Parathyroid adenoma (tissue), 2 donors: ENCODE measurements around the gene HERC2.

Experiments
- H2AFZ ChIP-seq: fragments of 300-600 bp; sonication (generic); one replicate; pipeline ENCODE4 v1.7.0; 2017; ENCODE audit warnings: antibody characterized with exemption, mild to moderate bottlenecking
- H3K27ac ChIP-seq: fragments of 300-600 bp; sonication (generic); one replicate; pipeline ENCODE4 v1.7.0; 2017
- H3K27me3 ChIP-seq: fragments of 300-600 bp; sonication (generic); one replicate; pipeline ENCODE4 v1.7.0; 2017; ENCODE audit warnings: low read length; ENCODE audit not compliant: control insufficient read depth, insufficient read depth
- H3K36me3 ChIP-seq: fragments of 300-600 bp; sonication (generic); one replicate; pipeline ENCODE4 v1.7.0; 2017; ENCODE audit warnings: low read length; ENCODE audit not compliant: control insufficient read depth, insufficient read depth
- H3K4me1 ChIP-seq: fragments of 300-600 bp; sonication (generic); one replicate; pipeline ENCODE4 v1.7.0; 2017; ENCODE audit warnings: control low read depth
- H3K4me2 ChIP-seq: fragments of 300-600 bp; sonication (generic); one replicate; pipeline ENCODE4 v1.7.0; 2017; ENCODE audit warnings: low read length
- H3K4me3 ChIP-seq: fragments of 300-600 bp; sonication (generic); one replicate; pipeline ENCODE4 v1.7.0; 2017; ENCODE audit warnings: low read depth, low read length
- H3K79me2 ChIP-seq: fragments of 300-600 bp; sonication (generic); one replicate; pipeline ENCODE4 v1.7.0; 2017; ENCODE audit warnings: control low read depth
- H3K9ac ChIP-seq: fragments of 300-600 bp; sonication (generic); one replicate; pipeline ENCODE4 v1.7.0; 2017; ENCODE audit warnings: mild to moderate bottlenecking
- H3K9me3 ChIP-seq: fragments of 300-600 bp; sonication (generic); one replicate; pipeline ENCODE4 v1.7.0; 2017; ENCODE audit warnings: low read length; ENCODE audit not compliant: control insufficient read depth
- TF ChIP-seq, protein P1 (sequence below): fragments of 300-600 bp; sonication (generic); IDR thresholded peaks from one replicate; pipeline ENCODE4 v1.7.0; 2017; ENCODE audit warnings: antibody characterized with exemption, mild to moderate bottlenecking
- donor health status: primary hyperparathyroidism.

HERC2 gene

DNA sequence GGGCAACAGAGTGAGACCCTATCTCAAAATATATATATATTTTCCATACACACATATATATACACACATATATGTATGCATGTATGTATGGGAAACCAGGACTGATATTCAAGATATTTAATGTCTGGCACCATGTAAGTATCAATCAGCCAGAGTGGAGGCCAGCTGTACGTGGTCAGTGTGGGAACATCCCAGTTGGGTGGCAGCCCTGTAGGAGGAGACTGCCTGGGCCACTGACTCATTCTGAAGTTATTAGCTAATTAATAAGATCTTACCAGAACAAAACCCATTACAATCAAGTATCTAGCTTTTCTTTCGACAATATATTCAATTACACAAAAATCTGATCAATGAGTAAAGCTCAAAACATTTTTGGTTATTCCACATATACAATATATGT is 137.8 kb downstream of the HERC2 start:
- Histone ChIP-seq H3K9me3 (no peaks in the 10 kb centered on the region), H3K27ac (no peak overlapping the region), H3K4me1 (no peaks in the 10 kb centered on the region), H3K4me2 (no peak overlapping the region), H3K4me3 (no peak overlapping the region), H3K79me2 (no peaks in the 10 kb centered on the region), H2AFZ (no peak overlapping the region), H3K27me3 (no peaks in the 10 kb centered on the region), H3K36me3 (no peaks in the 10 kb centered on the region), H3K9ac (no peak overlapping the region)
- TF ChIP-seq, protein P1, sequence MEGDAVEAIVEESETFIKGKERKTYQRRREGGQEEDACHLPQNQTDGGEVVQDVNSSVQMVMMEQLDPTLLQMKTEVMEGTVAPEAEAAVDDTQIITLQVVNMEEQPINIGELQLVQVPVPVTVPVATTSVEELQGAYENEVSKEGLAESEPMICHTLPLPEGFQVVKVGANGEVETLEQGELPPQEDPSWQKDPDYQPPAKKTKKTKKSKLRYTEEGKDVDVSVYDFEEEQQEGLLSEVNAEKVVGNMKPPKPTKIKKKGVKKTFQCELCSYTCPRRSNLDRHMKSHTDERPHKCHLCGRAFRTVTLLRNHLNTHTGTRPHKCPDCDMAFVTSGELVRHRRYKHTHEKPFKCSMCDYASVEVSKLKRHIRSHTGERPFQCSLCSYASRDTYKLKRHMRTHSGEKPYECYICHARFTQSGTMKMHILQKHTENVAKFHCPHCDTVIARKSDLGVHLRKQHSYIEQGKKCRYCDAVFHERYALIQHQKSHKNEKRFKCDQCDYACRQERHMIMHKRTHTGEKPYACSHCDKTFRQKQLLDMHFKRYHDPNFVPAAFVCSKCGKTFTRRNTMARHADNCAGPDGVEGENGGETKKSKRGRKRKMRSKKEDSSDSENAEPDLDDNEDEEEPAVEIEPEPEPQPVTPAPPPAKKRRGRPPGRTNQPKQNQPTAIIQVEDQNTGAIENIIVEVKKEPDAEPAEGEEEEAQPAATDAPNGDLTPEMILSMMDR, result no peak

DNA sequence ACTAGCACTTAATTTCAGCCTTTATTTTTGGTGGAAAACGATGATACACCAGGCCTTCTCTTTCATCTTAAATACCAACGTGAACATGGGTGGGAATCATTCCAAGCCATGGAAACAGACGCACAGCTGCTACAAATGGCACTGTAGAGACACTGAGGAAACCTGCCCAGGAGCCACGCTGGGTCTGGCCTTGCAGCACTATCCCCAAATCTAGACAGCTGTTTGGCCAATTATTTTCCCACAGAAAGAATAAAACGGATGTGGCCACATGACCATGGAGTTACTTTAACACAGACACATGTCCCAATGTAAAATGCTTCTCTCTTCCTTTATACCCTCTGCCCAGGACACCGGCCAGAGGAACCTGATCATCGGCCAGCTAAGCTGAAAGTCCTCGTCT is 139.2 kb downstream of the HERC2 start:
- Histone ChIP-seq H3K27ac (no peak overlapping the region), H3K79me2 (no peaks in the 10 kb centered on the region), H2AFZ (no peak overlapping the region), H3K27me3 (no peaks in the 10 kb centered on the region), H3K36me3 (no peaks in the 10 kb centered on the region), H3K9me3 (no peaks in the 10 kb centered on the region), H3K4me1 (no peaks in the 10 kb centered on the region), H3K4me2 (no peak overlapping the region), H3K4me3 (no peak overlapping the region), H3K9ac (no peak overlapping the region)
- TF ChIP-seq, protein P1, result no peak

DNA sequence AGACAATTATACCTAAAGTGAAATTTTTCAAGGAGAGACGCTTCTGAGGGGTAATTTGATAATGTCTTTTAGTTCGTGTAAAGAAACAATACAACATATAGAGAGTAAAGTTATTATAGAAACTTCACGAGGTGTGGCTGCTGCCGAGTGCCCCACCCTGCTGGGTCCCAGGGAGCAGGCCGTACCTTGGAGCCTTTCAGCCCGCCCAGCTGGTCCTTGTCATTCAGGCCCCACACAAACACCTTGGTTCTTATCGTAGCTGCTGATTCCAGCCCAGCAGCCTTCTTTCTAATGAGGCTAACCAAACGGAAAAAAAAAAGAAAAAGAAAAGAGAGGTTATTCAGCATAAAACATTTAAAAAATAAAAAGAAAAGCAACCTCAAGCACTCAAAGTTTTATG is 139.8 kb downstream of the HERC2 start:
- Histone ChIP-seq H3K4me3 (no peak overlapping the region), H3K4me2 (no peak overlapping the region), H3K27me3 (no peaks in the 10 kb centered on the region), H3K9me3 (no peaks in the 10 kb centered on the region), H3K36me3 (no peaks in the 10 kb centered on the region), H3K79me2 (no peaks in the 10 kb centered on the region), H2AFZ (no peak overlapping the region), H3K27ac (no peak overlapping the region), H3K4me1 (no peaks in the 10 kb centered on the region), H3K9ac (no peak overlapping the region)
- TF ChIP-seq, protein P1, result no peak

DNA sequence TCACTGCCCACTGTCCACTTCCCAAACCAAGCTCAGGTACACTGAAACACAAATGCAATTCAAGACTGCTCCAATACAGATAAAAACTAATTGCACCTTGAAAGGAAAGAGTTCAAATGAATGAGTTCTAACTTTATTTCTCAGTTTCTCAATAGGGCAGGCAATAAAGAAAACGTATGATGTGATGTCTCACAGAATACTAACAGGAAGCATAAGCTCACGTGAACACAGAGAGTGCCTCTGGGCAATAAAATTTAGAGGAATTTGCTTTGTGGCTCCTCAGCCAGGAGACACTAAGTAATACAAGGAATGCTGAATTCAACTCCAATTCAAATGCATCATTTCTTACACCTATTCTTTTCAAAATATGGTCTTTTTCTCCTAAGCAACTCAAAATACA is 140.6 kb downstream of the HERC2 start:
- Histone ChIP-seq H3K9ac (no peak overlapping the region), H3K27ac (no peak overlapping the region), H3K79me2 (no peaks in the 10 kb centered on the region), H3K36me3 (no peaks in the 10 kb centered on the region), H3K4me3 (no peak overlapping the region), H3K9me3 (no peaks in the 10 kb centered on the region), H2AFZ (no peak overlapping the region), H3K4me2 (no peak overlapping the region), H3K4me1 (no peaks in the 10 kb centered on the region), H3K27me3 (no peaks in the 10 kb centered on the region)
- TF ChIP-seq, protein P1, result no peak

DNA sequence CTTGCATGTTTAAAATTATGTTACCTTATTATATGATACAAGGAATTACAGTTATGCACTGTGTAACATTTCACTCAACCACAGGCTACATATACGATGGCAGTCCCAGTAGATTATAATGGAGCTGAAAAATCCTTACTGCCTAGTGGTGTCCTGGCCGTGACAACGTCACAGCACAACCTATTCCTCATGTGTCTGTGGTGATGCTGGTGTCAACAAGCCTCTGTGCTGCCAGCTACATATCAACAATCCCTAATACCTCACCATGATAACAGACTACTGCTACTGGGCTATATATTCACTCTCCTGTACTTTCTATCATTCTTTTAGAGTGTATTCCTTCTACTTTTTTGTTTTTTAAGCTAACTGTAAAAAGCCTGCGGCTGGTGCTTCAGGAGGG is 142.7 kb downstream of the HERC2 start:
- Histone ChIP-seq H2AFZ (no peak overlapping the region), H3K79me2 (no peaks in the 10 kb centered on the region), H3K4me2 (no peak overlapping the region), H3K9me3 (no peaks in the 10 kb centered on the region), H3K27ac (no peak overlapping the region), H3K4me3 (no peak overlapping the region), H3K36me3 (no peaks in the 10 kb centered on the region), H3K27me3 (no peaks in the 10 kb centered on the region), H3K9ac (no peak overlapping the region), H3K4me1 (no peaks in the 10 kb centered on the region)
- TF ChIP-seq, protein P1, result no peak
